Activated CD4-positive, alpha-beta memory T cell treated with anti-CD3 and anti-CD28 coated beads for 36 hours (primary cell): Measurements from ENCODE around the gene ZSCAN31. TPM values are rescaled to one million over a fixed set of nuclear protein-coding genes. Genes with fewer than 3 reads are reported as not detected.
"Not testable (repeated sequence)": the region's sequence is repeated elsewhere in the genome, so short reads cannot be mapped to it uniquely, and the experiment has no call there.

Experiments used
- CTCF ChIA-PET: fragments of 350-600 bp; sonication (Branson Sonifier 250); formaldehyde crosslinking; loops from one replicate; lab custom pipeline; 2021; ENCODE audit warnings: antibody characterized with exemption, inconsistent platforms; lab: Charles Lee
- POLR2A ChIA-PET: fragments of 350-600 bp; sonication (Branson Sonifier 250); formaldehyde crosslinking; loops from one replicate; lab custom pipeline; 2021; ENCODE audit warnings: antibody characterized with exemption; lab: Charles Lee
- DNase-seq: peaks from one replicate; pipeline ENCODE4 v3.0.0-alpha.2; 2020
- H3K27ac Mint-ChIP-seq: one replicate; pipeline ENCODE4 v1.8.0; 2021; ENCODE audit warnings: mixed read lengths
- H3K27me3 Mint-ChIP-seq: one replicate; pipeline ENCODE4 v1.8.0; 2021; ENCODE audit warnings: mixed read lengths
- H3K36me3 Mint-ChIP-seq: one replicate; pipeline ENCODE4 v1.8.0; 2021; ENCODE audit warnings: mixed read lengths
- H3K4me1 Mint-ChIP-seq: one replicate; pipeline ENCODE4 v1.8.0; 2021; ENCODE audit warnings: low read depth, mixed read lengths
- H3K4me3 Mint-ChIP-seq: one replicate; pipeline ENCODE4 v1.8.0; 2021; ENCODE audit warnings: mild to moderate bottlenecking, mixed read lengths
- H3K9me3 Mint-ChIP-seq: one replicate; pipeline ENCODE4 v1.8.0; 2021; ENCODE audit warnings: mixed read lengths
- intact Hi-C: fragments of 100-400 bp; cut with micrococcal nuclease; formaldehyde crosslinking; loops from one replicate; pipeline ENCODE4 v1.15.1; 2023
- total RNA-seq, 2 experiments: library from RNA; stranded (reverse); gene quantifications; one replicate each; pipeline ENCODE4 v1.2.3, GENCODE V29; 2021

ZSCAN31 gene
- total RNA-seq, 2 experiments from 2014 or later = 0.77 to 1.6 TPM

- H3K36me3 Mint-ChIP-seq = no peaks in the 10 kb centered on the region
- intact Hi-C loops = no loop called here
- no peak overlapping the region for H3K27ac Mint-ChIP-seq
- peaks cover 13% of the 10 kb centered on the region for H3K27me3 Mint-ChIP-seq
- H3K9me3 Mint-ChIP-seq = no peaks in the 10 kb centered on the region
- ChIA-PET CTCF (interaction anchor here (1.5 kb wide), 1 partner anchor 45 kb away, joined by 5 read pairs; no protein-coding TSS in a partner anchor), POLR2A (interaction anchor here (0.6 kb wide), 1 partner anchor 202 kb away, joined by 3 read pairs; no protein-coding TSS in a partner anchor)
- H3K4me1 Mint-ChIP-seq = no peaks in the 10 kb centered on the region
- DNase-seq = no peak
- no peak overlapping the region for H3K4me3 Mint-ChIP-seq
These were observed 24.7 kb downstream of the ZSCAN31 start for GRCh38 chr6:28311139-28311823.

- CTCF ChIA-PET, POLR2A ChIA-PET, H3K4me3 Mint-ChIP-seq, H3K9me3 Mint-ChIP-seq, H3K27ac Mint-ChIP-seq, intact Hi-C loops, H3K27me3 Mint-ChIP-seq, H3K36me3 Mint-ChIP-seq, DNase-seq: not testable (repeated sequence)
- peaks cover 19% of the 10 kb centered on the region for H3K4me1 Mint-ChIP-seq
These were observed 29.6 kb downstream of the ZSCAN31 start for GRCh38 chr6:28306363-28306762.

- no peak for DNase-seq
- intact Hi-C loops = no loop called here
- H3K4me1 Mint-ChIP-seq = peaks cover 19% of the 10 kb centered on the region
- peak overlapping the region; percentile 52 for H3K27ac Mint-ChIP-seq
- CTCF ChIA-PET = no interaction called here
- no peaks in the 10 kb centered on the region for H3K27me3 Mint-ChIP-seq
- H3K9me3 Mint-ChIP-seq = no peaks in the 10 kb centered on the region
- no peaks in the 10 kb centered on the region for H3K36me3 Mint-ChIP-seq
- H3K4me3 Mint-ChIP-seq = peak overlapping the region; percentile 17
- POLR2A ChIA-PET = no interaction called here
These were observed 32.4 kb downstream of the ZSCAN31 start for GRCh38 chr6:28303570-28303969.

- ChIA-PET POLR2A (no interaction called here), CTCF (no interaction called here)
- H3K4me3 Mint-ChIP-seq = no peak overlapping the region
- H3K36me3 Mint-ChIP-seq = peaks cover 3% of the 10 kb centered on the region
- no peak for DNase-seq
- intact Hi-C loops = no loop called here
- no peaks in the 10 kb centered on the region for H3K4me1 Mint-ChIP-seq
- peaks cover 3% of the 10 kb centered on the region for H3K27me3 Mint-ChIP-seq
- no peaks in the 10 kb centered on the region for H3K9me3 Mint-ChIP-seq
- H3K27ac Mint-ChIP-seq = no peak overlapping the region
These were observed 39.4 kb downstream of the ZSCAN31 start for GRCh38 chr6:28296520-28297060.

GRCh38 chr6:28295326-28295725, 40.6 kb downstream of the ZSCAN31 start:
- Mint-ChIP-seq H3K4me1 (no peaks in the 10 kb centered on the region), H3K36me3 (peaks cover 3% of the 10 kb centered on the region), H3K27ac (no peak overlapping the region), H3K4me3 (no peak overlapping the region), H3K9me3 (no peaks in the 10 kb centered on the region), H3K27me3 (peaks cover 3% of the 10 kb centered on the region)
- no peak for DNase-seq
- POLR2A ChIA-PET = no interaction called here
- intact Hi-C loops = no loop called here
- CTCF ChIA-PET = no interaction called here

- CTCF ChIA-PET = no interaction called here
- intact Hi-C loops = no loop called here
- DNase-seq = no peak
- no peak overlapping the region for H3K27ac Mint-ChIP-seq
- H3K4me3 Mint-ChIP-seq = no peak overlapping the region
- no peaks in the 10 kb centered on the region for H3K4me1 Mint-ChIP-seq
- POLR2A ChIA-PET = no interaction called here
- no peaks in the 10 kb centered on the region for H3K9me3 Mint-ChIP-seq
- H3K36me3 Mint-ChIP-seq = peaks cover 11% of the 10 kb centered on the region
- peaks cover 3% of the 10 kb centered on the region for H3K27me3 Mint-ChIP-seq
These were observed 44.4 kb downstream of the ZSCAN31 start for GRCh38 chr6:28291573-28291972.

GRCh38 chr6:28282926-28283325, 53.0 kb downstream of the ZSCAN31 start:
- Mint-ChIP-seq H3K4me3 (no peak overlapping the region), H3K27me3 (peaks cover 16% of the 10 kb centered on the region), H3K4me1 (peaks cover 11% of the 10 kb centered on the region), H3K36me3 (peaks cover 23% of the 10 kb centered on the region), H3K9me3 (peaks cover 8% of the 10 kb centered on the region), H3K27ac (no peak overlapping the region)
- intact Hi-C loops = no loop called here
- ChIA-PET POLR2A (no interaction called here), CTCF (interaction anchor here (1.3 kb wide), 1 partner anchor 73 kb away, joined by 3 read pairs; no protein-coding TSS in a partner anchor)
- no peak for DNase-seq

- POLR2A ChIA-PET = interaction anchor here (1.3 kb wide), 1 partner anchor 29 kb away, joined by 3 read pairs; the partner anchor contains the start of gene ZKSCAN4
- CTCF ChIA-PET = interaction anchor here (1.4 to 1.7 kb wide), 2 partner anchors 12 to 74 kb away, joined by 4 to 8 read pairs; no protein-coding TSS in a partner anchor
- peak; percentile 68 for DNase-seq
- Mint-ChIP-seq H3K27me3 (peaks cover 15% of the 10 kb centered on the region), H3K4me1 (peaks cover 11% of the 10 kb centered on the region), H3K9me3 (peaks cover 8% of the 10 kb centered on the region), H3K4me3 (peak within 1 kb of the TSS; percentile 76), H3K27ac (no peak within 1 kb of the TSS), H3K36me3 (peaks cover 23% of the 10 kb centered on the region)
- intact Hi-C loops = loop anchor here (1.0 kb wide), 1 partner anchor 14 kb away; the partner anchor contains the start of gene ZSCAN26
These were observed 54.5 kb downstream of the ZSCAN31 start, which contains the start of gene PGBD1 for GRCh38 chr6:28281288-28282064. TSS of gene PGBD1 (plus strand) at chr6:28281572. CDS start at chr6:28283814, 2,242 bp downstream.

GRCh38 chr6:28280595-28281287, 55.2 kb downstream of the ZSCAN31 start:
- no peak overlapping the region for H3K27ac Mint-ChIP-seq

GRCh38 chr6:28277746-28278145, 58.2 kb downstream of the ZSCAN31 start:
- intact Hi-C loops = no loop called here
- Mint-ChIP-seq H3K4me1 (peaks cover 15% of the 10 kb centered on the region), H3K9me3 (peaks cover 4% of the 10 kb centered on the region), H3K27me3 (peaks cover 11% of the 10 kb centered on the region), H3K4me3 (no peak overlapping the region), H3K36me3 (peaks cover 33% of the 10 kb centered on the region), H3K27ac (no peak overlapping the region)
- no peak for DNase-seq
- POLR2A ChIA-PET = no interaction called here
- CTCF ChIA-PET = no interaction called here

More at GRCh38 chr6:28280595-28281287, 55.2 kb downstream of the ZSCAN31 start:
- intact Hi-C loops = loop anchor here (1.0 kb wide), 1 partner anchor 13 kb away; the partner anchor contains the start of gene ZSCAN26
- no peak for DNase-seq
- H3K4me1 Mint-ChIP-seq = peaks cover 11% of the 10 kb centered on the region
- ChIA-PET CTCF (interaction anchor here (1.4 to 1.7 kb wide), 2 partner anchors 11 to 75 kb away, joined by 4 to 8 read pairs; no protein-coding TSS in a partner anchor), POLR2A (interaction anchor here (1.3 kb wide), 1 partner anchor 28 kb away, joined by 3 read pairs; the partner anchor contains the start of gene ZKSCAN4)
- H3K9me3 Mint-ChIP-seq = peaks cover 8% of the 10 kb centered on the region
- H3K4me3 Mint-ChIP-seq = peak overlapping the region; percentile 76
- peaks cover 15% of the 10 kb centered on the region for H3K27me3 Mint-ChIP-seq
- H3K36me3 Mint-ChIP-seq = peaks cover 24% of the 10 kb centered on the region

- intact Hi-C loops = no loop called here
- Mint-ChIP-seq H3K4me3 (no peak overlapping the region), H3K9me3 (no peaks in the 10 kb centered on the region), H3K27ac (peak overlapping the region; percentile 15), H3K27me3 (no peaks in the 10 kb centered on the region), H3K4me1 (peaks cover 17% of the 10 kb centered on the region), H3K36me3 (peaks cover 41% of the 10 kb centered on the region)
- ChIA-PET CTCF (interaction anchor here (1.0 kb wide), 1 partner anchor 81 kb away, joined by 3 read pairs; no protein-coding TSS in a partner anchor), POLR2A (no interaction called here)
- no peak for DNase-seq
These were observed 61.1 kb downstream of the ZSCAN31 start for GRCh38 chr6:28274888-28275287.
